CD4-positive, alpha-beta memory T cell (primary cell): ENCODE measurements around the gene ZFYVE9. TPM values are rescaled to one million over a fixed set of nuclear protein-coding genes. Genes with fewer than 3 reads are reported as not detected.
A peak's percentile ranks its signal among the peaks of the same experiment; 100 is the strongest.

Source experiments
- CTCF ChIA-PET: fragments of 350-600 bp; sonication (Branson Sonifier 250); formaldehyde crosslinking; loops from one replicate; lab custom pipeline; 2021; ENCODE audit warnings: inconsistent platforms; ENCODE audit not compliant: partially characterized antibody; lab: Charles Lee
- POLR2A ChIA-PET: fragments of 350-600 bp; sonication (Branson Sonifier 250); formaldehyde crosslinking; loops from one replicate; lab custom pipeline; 2021; ENCODE audit not compliant: partially characterized antibody; lab: Charles Lee
- DNase-seq, 5 donors: peaks; one replicate each; pipeline versions ENCODE4 v3.0.0 to v3.0.0-alpha.2; 2020 to 2022; ENCODE audit warnings: mixed read lengths in 1 of 5
- H3K27ac ChIP-seq: one replicate; pipeline ENCODE4 v1.7.0; 2013; ENCODE audit warnings: low read depth, low read length
- H3K27me3 ChIP-seq: 2 replicates; pipeline ENCODE4 v1.7.0; 2013; ENCODE audit warnings: mild to moderate bottlenecking, low read length, moderate library complexity; ENCODE audit not compliant: insufficient read depth
- H3K36me3 ChIP-seq: 2 replicates; pipeline ENCODE4 v1.7.0; 2013; ENCODE audit warnings: mild to moderate bottlenecking, low read length, moderate library complexity; ENCODE audit not compliant: insufficient read depth
- H3K4me1 ChIP-seq: 2 replicates; pipeline ENCODE4 v1.7.0; 2013; ENCODE audit warnings: mild to moderate bottlenecking, low read length, moderate library complexity; ENCODE audit not compliant: insufficient read depth
- H3K4me3 ChIP-seq, 2 donors: one replicate each; pipeline ENCODE4 v1.7.0; 2013; ENCODE audit warnings: low read length in 2 of 2, mild to moderate bottlenecking in 1 of 2
- H3K9me3 ChIP-seq, 2 donors: one replicate each; pipeline ENCODE4 v1.7.0; 2013; ENCODE audit warnings: low read length in 2 of 2, control low read depth in 1 of 2; ENCODE audit not compliant: control insufficient read depth in 1 of 2
- H3K27ac Mint-ChIP-seq, 7 donors: one replicate each; pipeline ENCODE4 v1.8.0; 2020 to 2021; ENCODE audit warnings: mixed read lengths in 7 of 7, mild to moderate bottlenecking in 6 of 7, inconsistent platforms in 3 of 7, moderate library complexity in 3 of 7
- H3K27me3 Mint-ChIP-seq, 2 donors: one replicate each; pipeline ENCODE4 v1.8.0; 2020 to 2021; ENCODE audit warnings: mixed read lengths in 2 of 2
- H3K36me3 Mint-ChIP-seq, 2 donors: one replicate each; pipeline ENCODE4 v1.8.0; 2020 to 2021; ENCODE audit warnings: mixed read lengths in 2 of 2, inconsistent platforms in 1 of 2, mild to moderate bottlenecking in 1 of 2
- H3K4me1 Mint-ChIP-seq, 4 donors: one replicate each; pipeline ENCODE4 v1.8.0; 2020 to 2021; ENCODE audit warnings: mixed read lengths in 4 of 4, mild to moderate bottlenecking in 1 of 4
- H3K4me3 Mint-ChIP-seq, 8 donors: one replicate each; pipeline ENCODE4 v1.8.0; 2020 to 2021; ENCODE audit warnings: mixed read lengths in 8 of 8, mild to moderate bottlenecking in 7 of 8, moderate library complexity in 6 of 8, inconsistent platforms in 3 of 8
- H3K9me3 Mint-ChIP-seq, 8 donors: one replicate each; pipeline ENCODE4 v1.8.0; 2020 to 2021; ENCODE audit warnings: mixed read lengths in 8 of 8, mild to moderate bottlenecking in 5 of 8, inconsistent platforms in 3 of 8, moderate library complexity in 1 of 8
- intact Hi-C: fragments of 100-400 bp; cut with micrococcal nuclease; formaldehyde crosslinking; loops from one replicate; pipeline ENCODE4 v1.15.1; 2023
- polyA plus RNA-seq, 2 donors: library from polyadenylated mRNA; unstranded; fragments of 300-500 nt; fragmentation: Illumina TruSeq; gene quantifications; one replicate each; pipeline ENCODE4 v1.2.3, GENCODE V29; 2021
- total RNA-seq, 2 experiments: library from RNA; stranded (reverse); gene quantifications; one replicate each; pipeline ENCODE4 v1.2.3, GENCODE V29; 2021

ZFYVE9 gene
- total and polyA plus RNA-seq, 4 experiments from 2014 or later: 0.60 to 12.8 (median 7.0) TPM

DNA sequence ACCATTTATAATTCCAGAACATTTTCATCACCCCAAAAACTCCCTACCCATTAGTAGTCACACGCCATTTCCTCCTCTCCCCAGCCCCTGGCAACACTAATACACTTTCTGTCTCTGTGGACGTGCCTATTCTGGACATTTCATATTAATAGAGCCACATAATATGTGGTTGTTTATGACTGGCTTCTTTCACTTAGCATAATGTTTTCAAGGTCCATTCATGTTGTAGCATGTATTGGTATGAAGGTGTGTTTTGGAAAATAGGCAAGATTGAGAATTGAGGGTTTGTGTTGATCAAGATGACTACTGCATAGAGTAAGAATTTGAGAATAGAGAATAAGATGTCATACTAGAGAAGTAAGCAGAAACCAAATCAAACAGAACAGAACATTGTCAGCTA lies 67.5 kb downstream of the ZFYVE9 start:
- Histone ChIP-seq H3K9me3 (no peaks in the 10 kb centered on the region), H3K36me3 (no peaks in the 10 kb centered on the region), H3K27ac (no peak overlapping the region), H3K27me3 (no peaks in the 10 kb centered on the region), H3K4me3 (no peak overlapping the region), H3K4me1 (peaks cover 5% of the 10 kb centered on the region)
- Mint-ChIP-seq H3K9me3 (peaks cover 2 to 7% (median 3%) of the 10 kb centered on the region in 8 donors), H3K4me3 (no peak overlapping the region), H3K36me3 (peaks cover 2 to 3% of the 10 kb centered on the region in 2 donors), H3K4me1 (peaks cover 4 to 8% (median 6%) of the 10 kb centered on the region in 4 donors), H3K27ac (peak overlapping the region in 1 of 7 donors; percentile 33), H3K27me3 (peaks cover 0 to 4% of the 10 kb centered on the region in 2 donors)
- no peak for DNase-seq
- CTCF ChIA-PET: no interaction called here
- POLR2A ChIA-PET: no interaction called here
- intact Hi-C loops: no loop called here

DNA sequence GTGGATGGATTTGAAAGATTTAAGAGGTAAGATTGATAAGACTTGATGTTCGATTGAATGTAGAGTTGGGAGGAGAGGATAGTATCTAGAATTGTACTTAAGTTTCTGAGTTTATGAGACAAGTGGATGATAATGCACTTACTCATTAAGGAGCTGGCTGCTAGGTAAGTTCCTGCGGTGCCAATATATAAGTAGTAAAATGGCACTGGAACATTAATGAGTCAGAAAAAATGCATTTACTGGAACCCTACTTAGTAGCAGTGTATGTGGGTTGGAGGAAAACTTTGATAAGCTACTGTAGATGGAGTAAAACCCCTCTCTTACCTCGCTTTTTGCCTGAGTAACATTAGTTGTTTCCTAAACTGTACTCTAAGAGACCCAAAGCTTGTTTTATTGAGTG lies 68.2 kb downstream of the ZFYVE9 start:
- Mint-ChIP-seq H3K36me3 (peaks cover 2 to 3% of the 10 kb centered on the region in 2 donors), H3K9me3 (peaks cover 2 to 8% (median 3%) of the 10 kb centered on the region in 8 donors), H3K4me3 (no peak overlapping the region), H3K27me3 (peaks cover 0 to 2% of the 10 kb centered on the region in 2 donors), H3K27ac (no peak overlapping the region), H3K4me1 (peaks cover 0 to 3% (median 1%) of the 10 kb centered on the region in 4 donors)
- Histone ChIP-seq H3K27ac (no peak overlapping the region), H3K4me1 (no peaks in the 10 kb centered on the region), H3K4me3 (no peak overlapping the region), H3K27me3 (no peaks in the 10 kb centered on the region), H3K36me3 (no peaks in the 10 kb centered on the region), H3K9me3 (no peaks in the 10 kb centered on the region)
- DNase-seq: no peak
- ChIA-PET CTCF (no interaction called here), POLR2A (no interaction called here)
- intact Hi-C loops: no loop called here

DNA sequence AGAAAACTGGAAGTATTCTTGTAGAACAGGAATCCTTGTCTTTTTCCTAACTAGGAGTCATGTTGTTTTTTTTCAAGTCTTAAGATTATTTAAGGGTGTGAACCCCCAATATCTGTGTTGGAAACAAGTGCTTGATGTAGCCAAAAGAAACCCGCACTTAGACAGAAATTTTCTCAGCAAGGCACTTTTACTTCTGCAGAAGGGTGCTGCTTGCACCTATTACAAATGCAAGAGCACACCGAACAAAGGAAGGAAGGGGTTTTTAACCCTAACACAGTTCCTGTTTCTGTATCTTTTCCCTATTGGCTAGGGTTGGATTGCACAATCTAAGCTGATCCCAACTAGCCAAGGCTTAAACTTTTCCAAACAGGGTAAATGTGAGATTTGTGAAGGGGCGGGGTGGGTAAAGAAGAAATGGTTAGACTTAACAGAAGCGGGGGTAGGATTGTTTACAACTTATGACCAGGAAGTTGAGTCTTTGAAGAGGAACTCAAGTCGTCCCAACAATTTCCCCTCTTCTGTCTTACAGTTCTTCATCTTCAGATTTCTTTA lies 75.1 kb downstream of the ZFYVE9 start:
- peaks cover 0 to 2% (median 0%) of the 10 kb centered on the region in 4 donors for H3K4me1 Mint-ChIP-seq
- no peak overlapping the region for H3K27ac Mint-ChIP-seq
- peaks cover 41 to 58% of the 10 kb centered on the region in 2 donors for H3K36me3 Mint-ChIP-seq
- Histone ChIP-seq H3K27me3 (no peaks in the 10 kb centered on the region), H3K4me1 (no peaks in the 10 kb centered on the region), H3K9me3 (peaks cover 0 to 19% of the 10 kb centered on the region in 2 donors), H3K36me3 (no peaks in the 10 kb centered on the region), H3K4me3 (no peak overlapping the region), H3K27ac (no peak overlapping the region)
- peaks cover 0 to 55% (median 36%) of the 10 kb centered on the region in 8 donors for H3K9me3 Mint-ChIP-seq
- no peaks in the 10 kb centered on the region for H3K27me3 Mint-ChIP-seq
- intact Hi-C loops: no loop called here
- ChIA-PET CTCF (no interaction called here), POLR2A (no interaction called here)
- DNase-seq: no peak
- no peak overlapping the region for H3K4me3 Mint-ChIP-seq

DNA sequence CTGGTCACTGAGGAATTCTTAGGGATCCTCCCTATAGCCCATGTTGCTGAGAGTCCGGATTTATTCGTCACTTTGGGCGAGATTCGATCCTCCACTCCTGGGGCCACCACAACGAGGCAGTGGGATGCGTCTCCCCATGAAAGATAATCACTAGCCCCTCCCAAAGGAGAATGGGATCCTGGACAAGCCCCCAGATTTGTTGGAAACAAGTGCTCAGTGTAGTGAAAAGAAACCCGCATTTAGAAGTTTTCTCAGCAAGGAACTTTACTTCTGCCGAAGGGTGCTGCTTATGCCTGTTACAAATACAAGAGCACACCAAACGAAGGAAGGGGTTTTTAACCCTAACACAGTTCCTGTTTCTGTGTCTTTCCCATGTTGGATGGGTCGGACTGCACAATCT lies 83.3 kb downstream of the ZFYVE9 start:
- Histone ChIP-seq H3K36me3 (no peaks in the 10 kb centered on the region), H3K4me1 (no peaks in the 10 kb centered on the region), H3K27ac (no peak overlapping the region), H3K4me3 (no peak overlapping the region), H3K9me3 (peaks cover 4 to 8% of the 10 kb centered on the region in 2 donors), H3K27me3 (no peaks in the 10 kb centered on the region)
- H3K9me3 Mint-ChIP-seq: peaks cover 2 to 41% (median 23%) of the 10 kb centered on the region in 8 donors
- CTCF ChIA-PET: no interaction called here
- H3K27me3 Mint-ChIP-seq: peaks cover 0 to 1% of the 10 kb centered on the region in 2 donors
- H3K27ac Mint-ChIP-seq: no peak overlapping the region
- intact Hi-C loops: no loop called here
- no peak for DNase-seq
- POLR2A ChIA-PET: no interaction called here
- H3K4me3 Mint-ChIP-seq: no peak overlapping the region
- peaks cover 0 to 1% (median 0%) of the 10 kb centered on the region in 4 donors for H3K4me1 Mint-ChIP-seq
- H3K36me3 Mint-ChIP-seq: peaks cover 25 to 43% of the 10 kb centered on the region in 2 donors

DNA sequence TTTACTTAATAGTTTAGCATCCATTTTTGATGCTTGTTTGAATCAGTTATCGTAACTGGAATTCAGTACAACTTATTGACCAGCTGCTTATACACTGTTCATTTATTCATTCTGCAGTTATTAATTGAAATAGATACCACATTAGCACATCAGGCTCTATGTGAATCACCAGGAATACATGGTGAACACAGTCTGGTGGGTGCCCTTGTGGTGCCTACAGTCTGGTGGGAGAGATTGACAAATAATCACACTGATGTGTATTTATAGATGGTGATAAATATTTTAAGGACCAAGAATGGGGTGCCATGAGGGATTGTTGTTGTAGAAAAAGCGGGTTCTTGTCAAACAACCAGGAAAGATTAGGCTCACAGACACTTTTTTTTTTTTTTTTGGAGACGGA lies 87.6 kb downstream of the ZFYVE9 start:
- Histone ChIP-seq H3K27ac (no peak overlapping the region), H3K4me1 (no peaks in the 10 kb centered on the region), H3K9me3 (peaks cover 4 to 8% of the 10 kb centered on the region in 2 donors), H3K36me3 (no peaks in the 10 kb centered on the region), H3K27me3 (no peaks in the 10 kb centered on the region), H3K4me3 (no peak overlapping the region)
- Mint-ChIP-seq H3K4me3 (no peak overlapping the region), H3K4me1 (peaks cover 0 to 1% (median 0%) of the 10 kb centered on the region in 4 donors), H3K36me3 (peaks cover 13 to 15% of the 10 kb centered on the region in 2 donors), H3K27me3 (peaks cover 0 to 1% of the 10 kb centered on the region in 2 donors), H3K27ac (no peak overlapping the region), H3K9me3 (peaks cover 2 to 20% (median 15%) of the 10 kb centered on the region in 8 donors)
- ChIA-PET POLR2A (no interaction called here), CTCF (no interaction called here)
- DNase-seq: no peak
- intact Hi-C loops: no loop called here

DNA sequence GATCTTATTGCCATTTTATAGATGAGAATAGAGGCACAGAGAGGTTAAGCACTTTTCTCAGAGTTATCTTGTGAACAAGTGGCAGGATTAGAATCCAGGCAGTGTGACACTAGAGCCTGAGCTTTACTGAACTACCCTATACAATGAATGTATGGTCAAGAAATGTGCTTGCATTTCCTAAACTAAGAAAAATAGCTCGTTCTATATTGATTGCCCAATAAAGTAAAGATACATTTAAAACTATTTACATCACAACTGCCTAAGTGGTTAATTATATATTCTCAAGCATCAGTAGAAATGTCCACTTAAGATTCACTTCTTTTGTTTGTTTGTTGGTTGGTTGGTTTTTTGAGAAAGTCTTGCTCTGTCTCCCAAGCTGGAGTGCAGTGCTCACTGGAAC lies 91.6 kb downstream of the ZFYVE9 start:
- Mint-ChIP-seq H3K27ac (no peak overlapping the region), H3K9me3 (no peaks in the 10 kb centered on the region), H3K4me1 (no peaks in the 10 kb centered on the region), H3K36me3 (peaks cover 3 to 10% of the 10 kb centered on the region in 2 donors), H3K27me3 (no peaks in the 10 kb centered on the region), H3K4me3 (no peak overlapping the region)
- H3K27ac ChIP-seq: no peak overlapping the region
- DNase-seq: no peak
- no peaks in the 10 kb centered on the region for H3K27me3 ChIP-seq
- no peak overlapping the region for H3K4me3 ChIP-seq
- no peaks in the 10 kb centered on the region for H3K4me1 ChIP-seq
- intact Hi-C loops: no loop called here
- ChIA-PET CTCF (no interaction called here), POLR2A (no interaction called here)
- no peaks in the 10 kb centered on the region for H3K9me3 ChIP-seq
- H3K36me3 ChIP-seq: no peaks in the 10 kb centered on the region

DNA sequence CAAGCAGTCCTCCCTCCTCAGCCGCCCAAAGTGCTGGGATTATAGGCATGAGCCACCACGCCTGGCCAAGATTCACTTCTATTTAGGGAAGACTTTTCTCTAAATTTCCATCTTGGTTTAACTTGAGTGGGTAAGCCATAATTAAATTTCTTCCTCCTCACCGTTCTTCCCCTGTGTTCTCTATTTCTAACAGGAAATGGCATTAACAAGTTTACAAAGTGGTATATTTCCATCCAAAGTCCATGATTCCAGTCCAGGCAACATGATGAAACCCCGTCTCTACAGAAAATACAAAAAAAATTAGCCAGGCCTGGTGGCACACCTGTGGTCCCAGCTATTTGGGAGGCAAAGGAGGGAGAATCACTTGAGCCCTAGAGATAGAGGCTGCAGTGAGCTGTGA lies 92.1 kb downstream of the ZFYVE9 start:
- Mint-ChIP-seq H3K4me1 (no peaks in the 10 kb centered on the region), H3K27ac (peak overlapping the region in 1 of 7 donors; percentile 13), H3K9me3 (no peaks in the 10 kb centered on the region), H3K4me3 (no peak overlapping the region), H3K27me3 (no peaks in the 10 kb centered on the region), H3K36me3 (peaks cover 3 to 10% of the 10 kb centered on the region in 2 donors)
- Histone ChIP-seq H3K27me3 (no peaks in the 10 kb centered on the region), H3K27ac (no peak overlapping the region), H3K4me3 (no peak overlapping the region), H3K36me3 (no peaks in the 10 kb centered on the region), H3K4me1 (no peaks in the 10 kb centered on the region), H3K9me3 (no peaks in the 10 kb centered on the region)
- CTCF ChIA-PET: no interaction called here
- intact Hi-C loops: no loop called here
- no peak for DNase-seq
- POLR2A ChIA-PET: no interaction called here
